H1 (cell line): ENCODE results near the gene C2CD4A. TPM values are rescaled to one million over a fixed set of nuclear protein-coding genes. Genes with fewer than 3 reads are reported as not detected.
A peak's percentile ranks its signal among the peaks of the same experiment; 100 is the strongest.

ENCODE experiments used
- CTCF ChIA-PET: fragments of 300-600 bp; sonication (Branson Sonifier 250); formaldehyde crosslinking; loops from one replicate; lab custom pipeline; 2021; ENCODE audit not compliant: partially characterized antibody; lab: Charles Lee
- POLR2A ChIA-PET: fragments of 300-600 bp; sonication (Branson Sonifier 250); formaldehyde crosslinking; loops from one replicate; lab custom pipeline; 2021; ENCODE audit warnings: inconsistent platforms; ENCODE audit not compliant: partially characterized antibody; lab: Charles Lee
- DNase-seq, 2 experiments: peaks; one replicate each; pipeline versions ENCODE4 v3.0.0 to v3.0.0-alpha.2; 2010 to 2022; ENCODE audit warnings: low spot score in 2 of 2, low read depth in 1 of 2, mixed read lengths in 1 of 2
- FAIRE-seq: peaks from 2 replicates; lab custom pipeline; 2011; peaks lifted over from hg19 to GRCh38; lab: Jason Lieb, UNC
- H2AFZ ChIP-seq: 2 replicates; pipeline ENCODE4 v1.8.1; 2012; ENCODE audit warnings: low read length, inconsistent platforms
- H2AK5ac ChIP-seq: 2 replicates; pipeline ENCODE4 v1.6.1; 2013; ENCODE audit warnings: low read depth, low read length
- H2BK120ac ChIP-seq: replicated peaks from 2 replicates; pipeline ENCODE3; 2013; ENCODE audit warnings: low read depth, low read length, inconsistent platforms
- H2BK12ac ChIP-seq: 2 replicates; pipeline ENCODE4 v1.6.1; 2013; ENCODE audit warnings: low read depth, low read length
- H2BK15ac ChIP-seq: 2 replicates; pipeline ENCODE4 v1.6.1; 2013; ENCODE audit warnings: low read length
- H2BK20ac ChIP-seq: 2 replicates; pipeline ENCODE4 v1.6.1; 2013; ENCODE audit warnings: low read length
- H2BK5ac ChIP-seq: 2 replicates; pipeline ENCODE4 v1.6.1; 2013; ENCODE audit warnings: low read depth, low read length
- H3K14ac ChIP-seq: 2 replicates; pipeline ENCODE4 v1.6.1; 2013; ENCODE audit warnings: inconsistent platforms; ENCODE audit not compliant: insufficient read length
- H3K18ac ChIP-seq: 2 replicates; pipeline ENCODE4 v1.6.1; 2013; ENCODE audit warnings: low read length; ENCODE audit errors: extremely low read depth
- H3K23ac ChIP-seq: 2 replicates; pipeline ENCODE4 v1.6.1; 2013; ENCODE audit warnings: inconsistent platforms; ENCODE audit not compliant: insufficient read length
- H3K23me2 ChIP-seq: 2 replicates; pipeline ENCODE4 v1.6.1; 2013; ENCODE audit warnings: low read depth, low read length
- H3K27ac ChIP-seq: 2 replicates; pipeline ENCODE4 v1.6.1; 2011; ENCODE audit warnings: low read depth, low read length, inconsistent platforms
- H3K27me3 ChIP-seq, 4 experiments: replicated peaks in 1 of 4; 1 replicate in 1 of 4; 2 replicates in 3 of 4; pipeline versions ENCODE4 v1.6.1 to v1.8.1; 2011 to 2013; ENCODE audit warnings: low read length in 3 of 4, mild to moderate bottlenecking in 3 of 4, inconsistent platforms in 2 of 4, mixed read lengths in 2 of 4, moderate library complexity in 1 of 4; ENCODE audit not compliant: control insufficient read depth in 3 of 4, insufficient read depth in 3 of 4; ENCODE audit errors: extremely low read depth in 1 of 4
- H3K36me3 ChIP-seq, 4 experiments: 2 replicates each; pipeline versions ENCODE4 v1.6.1 to v1.8.1; 2011 to 2013; ENCODE audit warnings: mild to moderate bottlenecking in 4 of 4, low read length in 3 of 4, moderate library complexity in 2 of 4, control low read depth in 1 of 4, inconsistent platforms in 1 of 4; ENCODE audit not compliant: insufficient read depth in 4 of 4, control insufficient read depth in 2 of 4
- H3K4ac ChIP-seq: replicated peaks from 2 replicates; pipeline ENCODE3; 2013; ENCODE audit warnings: low read length, low read depth, mixed read lengths, inconsistent platforms; ENCODE audit not compliant: insufficient read length
- H3K4me1 ChIP-seq, 4 experiments: replicated peaks in 1 of 4; 1 replicate in 1 of 4; 2 replicates in 3 of 4; pipeline versions ENCODE4 v1.6.1 to v1.8.1; 2011 to 2013; ENCODE audit warnings: low read length in 3 of 4, inconsistent platforms in 2 of 4, mixed read lengths in 1 of 4; ENCODE audit not compliant: insufficient read depth in 4 of 4, control insufficient read depth in 3 of 4
- H3K4me2 ChIP-seq, 2 experiments: 2 replicates each; pipeline versions ENCODE4 v1.6.1 to v1.8.1; 2011 to 2013; ENCODE audit warnings: low read depth in 2 of 2, low read length in 2 of 2, control low read depth in 1 of 2, inconsistent platforms in 1 of 2, mild to moderate bottlenecking in 1 of 2; ENCODE audit not compliant: insufficient read depth in 1 of 2
- H3K4me3 ChIP-seq, 4 experiments: fragments of 200-600, 300-600 bp in 1 of 4; sonication (generic), shearing (Covaris generic), sonication (Bioruptor Twin) in 1 of 4; 2 replicates each; pipeline versions ENCODE4 v1.5.1 to v1.8.1; 2011 to 2016; ENCODE audit warnings: low read length in 4 of 4, low read depth in 3 of 4, control low read depth in 2 of 4, inconsistent platforms in 2 of 4, mild to moderate bottlenecking in 2 of 4, mixed read lengths in 1 of 4, moderate library complexity in 1 of 4; ENCODE audit not compliant: insufficient read depth in 2 of 4; ENCODE audit errors: extremely low read depth in 1 of 4
- H3K56ac ChIP-seq: replicated peaks from 2 replicates; pipeline ENCODE3; 2013; ENCODE audit warnings: low read depth, mild to moderate bottlenecking, mixed read lengths, low read length, inconsistent platforms; ENCODE audit not compliant: insufficient read length
- H3K79me1 ChIP-seq: 2 replicates; pipeline ENCODE4 v1.6.1; 2013; ENCODE audit warnings: low read depth, low read length, control low read depth
- H3K79me2 ChIP-seq, 2 experiments: 2 replicates each; pipeline versions ENCODE4 v1.6.1 to v1.8.1; 2012 to 2013; ENCODE audit warnings: low read length in 2 of 2, mild to moderate bottlenecking in 2 of 2, inconsistent platforms in 1 of 2; ENCODE audit not compliant: insufficient read depth in 2 of 2, control insufficient read depth in 1 of 2
- H3K9ac ChIP-seq, 4 experiments: replicated peaks in 1 of 4; 1 replicate in 1 of 4; 2 replicates in 3 of 4; pipeline versions ENCODE4 v1.6.1 to v1.8.1; 2011 to 2013; ENCODE audit warnings: low read depth in 3 of 4, low read length in 3 of 4, control low read depth in 2 of 4, mild to moderate bottlenecking in 2 of 4, moderate library complexity in 2 of 4, inconsistent platforms in 1 of 4; ENCODE audit errors: extremely low read depth in 1 of 4
- H3K9me3 ChIP-seq, 2 experiments: 2 replicates each; pipeline versions ENCODE4 v1.6.1 to v1.8.1; 2012 to 2013; ENCODE audit warnings: mild to moderate bottlenecking in 2 of 2, moderate library complexity in 2 of 2, control low read depth in 1 of 2, inconsistent platforms in 1 of 2, low read depth in 1 of 2, low read length in 1 of 2, mixed read lengths in 1 of 2; ENCODE audit not compliant: insufficient read depth in 2 of 2
- H4K20me1 ChIP-seq, 2 experiments: replicated peaks in 1 of 2; 2 replicates each; pipeline versions ENCODE3 to v1.8.1; 2011 to 2013; ENCODE audit warnings: inconsistent platforms in 2 of 2, low read length in 2 of 2, mild to moderate bottlenecking in 1 of 2; ENCODE audit not compliant: insufficient read depth in 2 of 2, control insufficient read depth in 1 of 2
- H4K5ac ChIP-seq: 2 replicates; pipeline ENCODE4 v1.6.1; 2013; ENCODE audit warnings: low read length, low read depth, mixed read lengths, inconsistent platforms; ENCODE audit not compliant: insufficient read length
- H4K8ac ChIP-seq: 2 replicates; pipeline ENCODE4 v1.8.0; 2013; ENCODE audit warnings: mild to moderate bottlenecking, moderate library complexity, low read length, inconsistent platforms; ENCODE audit not compliant: insufficient read depth; ENCODE audit errors: extremely low read depth
- H4K91ac ChIP-seq: replicated peaks from 2 replicates; pipeline ENCODE3; 2013; ENCODE audit warnings: low read length, mixed read lengths, inconsistent platforms; ENCODE audit not compliant: insufficient read length
- CBX5 ChIP-seq: fragments of 300-800, 300-1000 bp; sonication (generic); IDR thresholded peaks from 2 replicates; pipeline ENCODE4 v1.7.1; 2016; ENCODE audit warnings: antibody characterized with exemption, low read length, low read depth
- CBX8 ChIP-seq: fragments of 300-800, 300-1000 bp; sonication (generic); IDR thresholded peaks from 2 replicates; pipeline ENCODE4 v1.7.1; 2016; ENCODE audit warnings: low read depth, low read length, borderline replicate concordance
- CEBPB ChIP-seq: IDR thresholded peaks from 2 replicates; pipeline ENCODE4 v1.6.1; 2012; ENCODE audit warnings: low read depth, low read length
- CHD1 ChIP-seq: IDR thresholded peaks from 2 replicates; pipeline ENCODE4 v1.6.1; 2012; ENCODE audit warnings: low read depth, low read length, improper control_type of control experiment
- EP300 ChIP-seq, 2 experiments: IDR thresholded peaks; 1 replicate in 1 of 2; 2 replicates in 1 of 2; pipeline ENCODE4 v1.6.1; 2011 to 2012; ENCODE audit warnings: low read depth in 2 of 2, low read length in 2 of 2, mild to moderate bottlenecking in 2 of 2, borderline replicate concordance in 1 of 2, inconsistent platforms in 1 of 2, moderate library complexity in 1 of 2
- EZH2 ChIP-seq: fragments of 200-600 bp; sonication (generic); IDR thresholded peaks from 2 replicates; pipeline ENCODE4 v1.7.1; 2012; ENCODE audit warnings: low read depth, mild to moderate bottlenecking, moderate library complexity, low read length, inconsistent platforms; ENCODE audit not compliant: severe bottlenecking
- GABPA ChIP-seq: IDR thresholded peaks from 2 replicates; pipeline ENCODE4 v1.6.1; 2011; ENCODE audit warnings: mild to moderate bottlenecking, low read length, moderate library complexity, borderline replicate concordance; ENCODE audit not compliant: insufficient read depth
- POLR2A ChIP-seq, 2 experiments: IDR thresholded peaks; 1 replicate in 1 of 2; 2 replicates in 1 of 2; pipeline ENCODE4 v1.6.1; 2011; ENCODE audit warnings: low read depth in 2 of 2, low read length in 2 of 2, mild to moderate bottlenecking in 2 of 2; ENCODE audit errors: control extremely low read depth in 1 of 2
- POU5F1 ChIP-seq: IDR thresholded peaks from 2 replicates; pipeline ENCODE4 v1.6.1; 2011; ENCODE audit warnings: low read depth, mild to moderate bottlenecking, low read length, moderate library complexity
- SAP30 ChIP-seq: fragments of 300-600 bp; sonication (generic); IDR thresholded peaks from 2 replicates; pipeline ENCODE4 v1.7.1; 2012; ENCODE audit warnings: low read length, moderate library complexity, mild to moderate bottlenecking, inconsistent platforms; ENCODE audit not compliant: insufficient read depth, insufficient replicate concordance
- SIN3A ChIP-seq, 2 experiments: IDR thresholded peaks in 1 of 2; conservative IDR thresholded peaks in 1 of 2; 2 replicates each; pipeline ENCODE4 v1.6.1; 2011 to 2012; ENCODE audit warnings: low read length in 2 of 2, improper control_type of control experiment in 1 of 2, low read depth in 1 of 2, mild to moderate bottlenecking in 1 of 2
- SIX5 ChIP-seq: IDR thresholded peaks from 2 replicates; pipeline ENCODE4 v1.6.1; 2011; ENCODE audit warnings: mild to moderate bottlenecking, low read depth, low read length
- SUZ12 ChIP-seq: fragments of 200-600 bp; sonication (generic); IDR thresholded peaks from 2 replicates; pipeline ENCODE4 v1.6.1; 2012; ENCODE audit warnings: mild to moderate bottlenecking, inconsistent platforms, low read length, moderate library complexity, mixed read lengths
- TAF1 ChIP-seq: IDR thresholded peaks from 2 replicates; pipeline ENCODE4 v1.6.1; 2011; ENCODE audit warnings: mild to moderate bottlenecking, low read depth, low read length
- YY1 ChIP-seq: IDR thresholded peaks from 2 replicates; pipeline ENCODE4 v1.6.1; 2011; ENCODE audit warnings: low read depth, mild to moderate bottlenecking, low read length
- WGBS, 2 experiments: shearing (Covaris generic) in 1 of 2; methylation state at CpG; one replicate each; pipeline versions ENCODE4 v1.1.6 to v1.1.7; 2013 to 2015; ENCODE audit warnings: low lambda C conversion rate in 2 of 2, mixed read lengths in 2 of 2, inconsistent platforms in 1 of 2, low coverage in 1 of 2, missing lambda C conversion rate in 1 of 2; ENCODE audit not compliant: insufficient replicate concordance in 2 of 2, insufficient coverage in 1 of 2, insufficient read length in 1 of 2; ENCODE audit errors: extremely low coverage in 1 of 2, missing lambda C conversion rate in 1 of 2; 5-methylcytosine and 5-hydroxymethylcytosine counted together
- polyA plus RNA-seq, 7 experiments: library from polyadenylated mRNA; depleted of rRNA in 3 of 7; stranded (reverse) in 5 of 7; unstranded in 2 of 7; fragments of >200 nt in 5 of 7; fragments of 200-250 nt in 2 of 7; gene quantifications; 1 replicate in 5 of 7; 2 replicates in 1 of 7; 4 replicates in 1 of 7; pipeline versions ENCODE4 v1.2.1 to v1.2.3, GENCODE V29; 2011 to 2013; ENCODE audit warnings: missing spikeins in 2 of 7, mixed read lengths in 2 of 7
- total RNA-seq: library from RNA; stranded (reverse); fragmentation: NEBNext Ultra II Directional; extraction: Animal tissue kit (Norgen Biotek cat#: 25700); gene quantifications from 2 replicates; pipeline ENCODE4 v1.2.1, GENCODE V29; 2021

Gene C2CD4A
- total and polyA plus RNA-seq, 2 of the 8 experiments (the other 6 are each of a cell fraction or from before 2014, with no cell fraction given): not detected

GRCh38 chr15:62088353-62088693 is 21.5 kb downstream of the C2CD4A start:
- H3K79me1 ChIP-seq: no peaks in the 10 kb centered on the region
- ChIA-PET POLR2A (interaction anchor here (1.1 kb wide), 1 partner anchor 10 kb away, joined by 3 read pairs; no protein-coding TSS in a partner anchor), CTCF (interaction anchor here (1.2 to 1.5 kb wide), 2 partner anchors 17 to 220 kb away, joined by 4 to 5 read pairs; no protein-coding TSS in a partner anchor)
- no peak overlapping the region for H3K4ac ChIP-seq
- DNase-seq: no peak
- H3K23ac ChIP-seq: no peak overlapping the region
- no peaks in the 10 kb centered on the region for H3K23me2 ChIP-seq
- no peak overlapping the region for H3K56ac ChIP-seq
- 0 out of 2 replicates have a peak overlapping the region, but pooled peaks have one; percentile 12 for H2AFZ ChIP-seq
- H3K18ac ChIP-seq: no peak overlapping the region
- FAIRE-seq: no peak
- no peak for TF ChIP-seq POU5F1
- TF ChIP-seq CEBPB: no peak
- TF ChIP-seq SUZ12: no peak
- no peak for TF ChIP-seq YY1
- TF ChIP-seq EP300 (IDR thresholded peaks at IDR 0.05; ENCODE audit: borderline replicate concordance in 1 of 2, low read depth in 2 of 2, low read length in 2 of 2): no peak
- TF ChIP-seq EZH2: no peak
- no peak for TF ChIP-seq CBX5
- TF ChIP-seq SIN3A (conservative IDR thresholded peaks at IDR 0.05 in 1 of 2, IDR thresholded peaks at IDR 0.05 in 1 of 2; ENCODE audit: low read depth in 1 of 2, low read length in 2 of 2): no peak
- TF ChIP-seq SAP30: no peak
- TF ChIP-seq SIX5: no peak
- TF ChIP-seq CHD1: no peak
- TF ChIP-seq GABPA: no peak
- no peak for TF ChIP-seq CBX8
- TF ChIP-seq POLR2A (IDR thresholded peaks at IDR 0.05; ENCODE audit: control extremely low read depth in 1 of 2, low read depth in 2 of 2, low read length in 2 of 2): no peak
- no peak for TF ChIP-seq TAF1
- no peaks in the 10 kb centered on the region for H3K79me2 ChIP-seq
- H2AK5ac ChIP-seq: no peak overlapping the region
- 86% methylated on average over 1 of the region's 1 CpG; no CpG with 5 or more reads in 1 of the 2 experiments for WGBS, 2 experiments
- no peak overlapping the region for H4K8ac ChIP-seq
- no peak overlapping the region for H2BK5ac ChIP-seq
- no peaks in the 10 kb centered on the region for H4K20me1 ChIP-seq
- no peak overlapping the region for H4K91ac ChIP-seq
- no peak overlapping the region for H2BK12ac ChIP-seq
- no peak overlapping the region for H3K9ac ChIP-seq
- H3K4me2 ChIP-seq: no peak overlapping the region
- no peak overlapping the region for H3K27ac ChIP-seq
- no peak overlapping the region for H3K14ac ChIP-seq
- no peak overlapping the region for H2BK20ac ChIP-seq
- H3K27me3 ChIP-seq: no peaks in the 10 kb centered on the region
- no peak overlapping the region for H4K5ac ChIP-seq
- no peaks in the 10 kb centered on the region for H3K36me3 ChIP-seq
- no peak overlapping the region for H2BK120ac ChIP-seq
- no peaks in the 10 kb centered on the region for H3K4me1 ChIP-seq
- no peak overlapping the region for H2BK15ac ChIP-seq
- no peak overlapping the region for H3K4me3 ChIP-seq
- H3K9me3 ChIP-seq: no peaks in the 10 kb centered on the region; a peak in 1 of 4 replicates
